Measurements from ENCODE around the gene CATSPERD. TPM values are rescaled to one million over a fixed set of nuclear protein-coding genes. Genes with fewer than 3 reads are reported as not detected.

The CATSPERD gene
- total and polyA plus RNA-seq, 9 of the 15 experiments (the other 6 are each of a cell fraction or from before 2014, with no cell fraction given) = not detected

GRCh38 chr19:5690125-5690954 lies 30.1 kb upstream of the CATSPERD start, which contains the start of gene RPL36 (continued):
- TF ChIP-seq SIRT6 (IDR thresholded peaks at IDR 0.05; ENCODE audit: low read depth, low read length) (no peak), ZNF511 (CRISPR knock-in tag; IDR thresholded peaks at IDR 0.05) (peak; percentile 60; the same call in 1 of the 2 replicates), POLR2AphosphoS2 (IDR thresholded peaks at IDR 0.05; ENCODE audit: low read length) (no peak), FOXK2 (conservative IDR thresholded peaks at IDR 0.05 in 1 of 2, IDR thresholded peaks at IDR 0.05 in 1 of 2; ENCODE audit: low read depth in 2 of 2) (no peak), MED1 (CRISPR knock-in tag; IDR thresholded peaks at IDR 0.05; ENCODE audit: borderline replicate concordance) (no peak), RBFOX2 (IDR thresholded peaks at IDR 0.05; ENCODE audit: low read depth, low read length) (peak; percentile 96), ELF4 (CRISPR knock-in tag; IDR thresholded peaks at IDR 0.05) (no peak), POLR3G (IDR thresholded peaks at IDR 0.05; ENCODE audit: extremely low read depth, insufficient read length, insufficient replicate concordance) (no peak), SMARCC2 (IDR thresholded peaks at IDR 0.05; ENCODE audit: low read depth) (no peak), SRF (CRISPR knock-in tag; IDR thresholded peaks at IDR 0.05) (0 out of 4 replicates have a peak, but pooled peaks of 1 of the 2 experiments have one; percentile 54), MIER1 (IDR thresholded peaks at IDR 0.05; ENCODE audit: low read depth) (peak; percentile 53; the same call in 1 of the 2 replicates), ZNF586 (CRISPR knock-in tag; conservative IDR thresholded peaks at IDR 0.05) (no peak), MYC (IDR thresholded peaks at IDR 0.05; ENCODE audit: low read depth, low read length) (peak; percentile 97), MYC (CRISPR knock-in tag; IDR thresholded peaks at IDR 0.05; ENCODE audit: borderline replicate concordance, low read depth) (peak; percentile 92; the same call in 1 of the 2 replicates), ZNF699 (CRISPR knock-in tag; IDR thresholded peaks at IDR 0.05; ENCODE audit: insufficient replicate concordance) (no peak), ZFX (CRISPR knock-in tag; IDR thresholded peaks at IDR 0.05) (peak; percentile 99), XRCC3 (IDR thresholded peaks at IDR 0.05) (no peak), RBM22 (IDR thresholded peaks at IDR 0.05; ENCODE audit: low read depth, low read length, poor library complexity, severe bottlenecking) (peak; percentile 98), ZNF212 (CRISPR knock-in tag; IDR thresholded peaks at IDR 0.05) (no peak), ZNF785 (CRISPR knock-in tag; IDR thresholded peaks at IDR 0.05) (no peak)
- TF ChIP-seq, protein P1, sequence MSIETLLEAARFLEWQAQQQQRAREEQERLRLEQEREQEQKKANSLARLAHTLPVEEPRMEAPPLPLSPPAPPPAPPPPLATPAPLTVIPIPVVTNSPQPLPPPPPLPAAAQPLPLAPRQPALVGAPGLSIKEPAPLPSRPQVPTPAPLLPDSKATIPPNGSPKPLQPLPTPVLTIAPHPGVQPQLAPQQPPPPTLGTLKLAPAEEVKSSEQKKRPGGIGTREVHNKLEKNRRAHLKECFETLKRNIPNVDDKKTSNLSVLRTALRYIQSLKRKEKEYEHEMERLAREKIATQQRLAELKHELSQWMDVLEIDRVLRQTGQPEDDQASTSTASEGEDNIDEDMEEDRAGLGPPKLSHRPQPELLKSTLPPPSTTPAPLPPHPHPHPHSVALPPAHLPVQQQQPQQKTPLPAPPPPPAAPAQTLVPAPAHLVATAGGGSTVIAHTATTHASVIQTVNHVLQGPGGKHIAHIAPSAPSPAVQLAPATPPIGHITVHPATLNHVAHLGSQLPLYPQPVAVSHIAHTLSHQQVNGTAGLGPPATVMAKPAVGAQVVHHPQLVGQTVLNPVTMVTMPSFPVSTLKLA (conservative IDR thresholded peaks at IDR 0.05) = peak; percentile 78 to 79
- TF ChIP-seq, protein P2, sequence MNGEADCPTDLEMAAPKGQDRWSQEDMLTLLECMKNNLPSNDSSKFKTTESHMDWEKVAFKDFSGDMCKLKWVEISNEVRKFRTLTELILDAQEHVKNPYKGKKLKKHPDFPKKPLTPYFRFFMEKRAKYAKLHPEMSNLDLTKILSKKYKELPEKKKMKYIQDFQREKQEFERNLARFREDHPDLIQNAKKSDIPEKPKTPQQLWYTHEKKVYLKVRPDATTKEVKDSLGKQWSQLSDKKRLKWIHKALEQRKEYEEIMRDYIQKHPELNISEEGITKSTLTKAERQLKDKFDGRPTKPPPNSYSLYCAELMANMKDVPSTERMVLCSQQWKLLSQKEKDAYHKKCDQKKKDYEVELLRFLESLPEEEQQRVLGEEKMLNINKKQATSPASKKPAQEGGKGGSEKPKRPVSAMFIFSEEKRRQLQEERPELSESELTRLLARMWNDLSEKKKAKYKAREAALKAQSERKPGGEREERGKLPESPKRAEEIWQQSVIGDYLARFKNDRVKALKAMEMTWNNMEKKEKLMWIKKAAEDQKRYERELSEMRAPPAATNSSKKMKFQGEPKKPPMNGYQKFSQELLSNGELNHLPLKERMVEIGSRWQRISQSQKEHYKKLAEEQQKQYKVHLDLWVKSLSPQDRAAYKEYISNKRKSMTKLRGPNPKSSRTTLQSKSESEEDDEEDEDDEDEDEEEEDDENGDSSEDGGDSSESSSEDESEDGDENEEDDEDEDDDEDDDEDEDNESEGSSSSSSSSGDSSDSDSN (IDR thresholded peaks at IDR 0.05; ENCODE audit: borderline replicate concordance in 1 of 2, low read depth in 2 of 2, low read length in 2 of 2) = no peak

Data from K562 (cell line).